KMS-11 (cell line): ENCODE results near the gene RFX8.
"Not testable (repeated sequence)": the region's sequence is repeated elsewhere in the genome, so short reads cannot be mapped to it uniquely, and the experiment has no call there.

Source experiments
- H2AFZ ChIP-seq: fragments of 200-600 bp; sonication (generic); 2 replicates; pipeline ENCODE4 v1.6.1; 2016; ENCODE audit warnings: antibody characterized with exemption, mixed run types, low read depth
- H3K27ac ChIP-seq: fragments of 200-600 bp; sonication (generic); 2 replicates; pipeline ENCODE4 v1.6.1; 2016; ENCODE audit warnings: mild to moderate bottlenecking, mixed run types
- H3K27me3 ChIP-seq: fragments of 200-600 bp; sonication (generic); 2 replicates; pipeline ENCODE4 v1.6.1; 2017; ENCODE audit warnings: mild to moderate bottlenecking, low read depth, mixed run types, moderate library complexity; ENCODE audit not compliant: insufficient read depth
- H3K36me3 ChIP-seq: fragments of 200-600 bp; sonication (generic); 2 replicates; pipeline ENCODE4 v1.6.1; 2017; ENCODE audit warnings: mild to moderate bottlenecking, mixed run types; ENCODE audit not compliant: insufficient read depth
- H3K4me1 ChIP-seq: fragments of 200-600 bp; sonication (generic); 2 replicates; pipeline ENCODE4 v1.6.1; 2016; ENCODE audit warnings: mild to moderate bottlenecking, low read depth, mixed run types; ENCODE audit not compliant: poor library complexity, severe bottlenecking
- H3K4me2 ChIP-seq: fragments of 200-600 bp; sonication (generic); 2 replicates; pipeline ENCODE4 v1.7.0; 2016; ENCODE audit warnings: mild to moderate bottlenecking, mixed run types
- H3K4me3 ChIP-seq: fragments of 200-600 bp; sonication (generic); IDR thresholded peaks from 2 replicates; pipeline ENCODE4 v1.6.1; 2017; ENCODE audit warnings: low read depth, low read length, mixed read lengths; ENCODE audit not compliant: insufficient read depth
- H3K79me2 ChIP-seq: fragments of 200-600 bp; sonication (generic); 2 replicates; pipeline ENCODE4 v1.6.1; 2016; ENCODE audit warnings: low read depth, mixed run types; ENCODE audit not compliant: insufficient read depth
- H3K9ac ChIP-seq: fragments of 200-600 bp; sonication (generic); 2 replicates; pipeline ENCODE4 v1.6.1; 2016; ENCODE audit warnings: mild to moderate bottlenecking, mixed run types
- H4K20me1 ChIP-seq: fragments of 200-600 bp; sonication (generic); 2 replicates; pipeline ENCODE4 v1.6.1; 2016; ENCODE audit warnings: mild to moderate bottlenecking, mixed run types; ENCODE audit not compliant: insufficient read depth
- TF ChIP-seq, protein P1 (sequence below): fragments of 200-600 bp; sonication (generic); conservative IDR thresholded peaks from 2 replicates; pipeline ENCODE4 v1.6.1; 2017; ENCODE audit warnings: low read depth, mild to moderate bottlenecking, antibody characterized with exemption, low read length, moderate library complexity, mixed read lengths

Gene RFX8

DNA sequence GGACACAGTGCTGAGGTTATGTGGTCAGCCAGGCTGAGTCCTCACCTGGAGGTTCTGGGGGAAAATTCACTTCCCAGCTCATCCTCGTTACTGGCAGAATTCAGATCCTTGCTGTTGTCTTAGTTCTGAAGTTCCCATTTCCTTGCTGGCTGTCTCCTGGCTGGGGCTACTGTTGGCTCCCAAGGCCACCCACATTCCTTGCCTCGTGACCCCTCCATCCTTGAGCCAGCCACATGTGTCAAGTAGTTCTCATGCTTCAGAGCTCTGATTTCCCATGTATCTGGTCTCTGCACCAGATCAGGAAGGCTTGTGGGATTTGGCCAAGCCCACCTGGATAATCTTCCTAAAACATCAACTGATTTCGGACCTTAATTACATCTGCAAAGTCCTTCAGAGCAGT is 38.1 kb upstream of the RFX8 start:
- Histone ChIP-seq H3K27ac (no peak overlapping the region), H3K79me2 (no peaks in the 10 kb centered on the region), H3K4me2 (no peak overlapping the region), H3K9ac (no peak overlapping the region), H3K4me1 (no peaks in the 10 kb centered on the region), H2AFZ (no peak overlapping the region), H4K20me1 (no peaks in the 10 kb centered on the region), H3K36me3 (no peaks in the 10 kb centered on the region), H3K27me3 (no peaks in the 10 kb centered on the region), H3K4me3 (no peak overlapping the region)
- TF ChIP-seq, protein P1, sequence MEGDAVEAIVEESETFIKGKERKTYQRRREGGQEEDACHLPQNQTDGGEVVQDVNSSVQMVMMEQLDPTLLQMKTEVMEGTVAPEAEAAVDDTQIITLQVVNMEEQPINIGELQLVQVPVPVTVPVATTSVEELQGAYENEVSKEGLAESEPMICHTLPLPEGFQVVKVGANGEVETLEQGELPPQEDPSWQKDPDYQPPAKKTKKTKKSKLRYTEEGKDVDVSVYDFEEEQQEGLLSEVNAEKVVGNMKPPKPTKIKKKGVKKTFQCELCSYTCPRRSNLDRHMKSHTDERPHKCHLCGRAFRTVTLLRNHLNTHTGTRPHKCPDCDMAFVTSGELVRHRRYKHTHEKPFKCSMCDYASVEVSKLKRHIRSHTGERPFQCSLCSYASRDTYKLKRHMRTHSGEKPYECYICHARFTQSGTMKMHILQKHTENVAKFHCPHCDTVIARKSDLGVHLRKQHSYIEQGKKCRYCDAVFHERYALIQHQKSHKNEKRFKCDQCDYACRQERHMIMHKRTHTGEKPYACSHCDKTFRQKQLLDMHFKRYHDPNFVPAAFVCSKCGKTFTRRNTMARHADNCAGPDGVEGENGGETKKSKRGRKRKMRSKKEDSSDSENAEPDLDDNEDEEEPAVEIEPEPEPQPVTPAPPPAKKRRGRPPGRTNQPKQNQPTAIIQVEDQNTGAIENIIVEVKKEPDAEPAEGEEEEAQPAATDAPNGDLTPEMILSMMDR, result no peak

DNA sequence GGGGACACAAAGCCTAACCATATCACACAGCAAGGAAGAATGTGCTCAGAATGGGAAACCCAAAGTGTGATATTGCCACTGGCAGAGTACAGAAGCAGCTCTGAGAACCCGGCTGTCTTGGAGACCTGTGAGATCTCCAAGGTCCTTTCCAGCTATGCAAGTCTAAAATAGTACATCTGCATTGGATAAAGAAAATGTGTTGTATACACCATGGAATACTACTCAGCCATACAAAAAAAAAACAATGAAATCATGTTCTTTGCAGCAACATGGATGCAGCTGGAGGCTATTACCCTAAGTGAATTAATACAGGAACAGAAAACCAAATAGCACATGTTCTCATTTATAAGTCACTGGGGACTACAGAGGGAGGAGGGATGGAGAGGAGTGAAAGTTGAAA is 36.5 kb upstream of the RFX8 start:
- Histone ChIP-seq H3K27me3 (no peaks in the 10 kb centered on the region), H3K79me2 (no peaks in the 10 kb centered on the region), H2AFZ (no peak overlapping the region), H3K27ac (no peak overlapping the region), H3K4me1 (no peaks in the 10 kb centered on the region), H3K9ac (no peak overlapping the region), H3K4me2 (no peak overlapping the region), H3K36me3 (no peaks in the 10 kb centered on the region), H4K20me1 (no peaks in the 10 kb centered on the region), H3K4me3 (no peak overlapping the region)
- TF ChIP-seq, protein P1, result no peak

DNA sequence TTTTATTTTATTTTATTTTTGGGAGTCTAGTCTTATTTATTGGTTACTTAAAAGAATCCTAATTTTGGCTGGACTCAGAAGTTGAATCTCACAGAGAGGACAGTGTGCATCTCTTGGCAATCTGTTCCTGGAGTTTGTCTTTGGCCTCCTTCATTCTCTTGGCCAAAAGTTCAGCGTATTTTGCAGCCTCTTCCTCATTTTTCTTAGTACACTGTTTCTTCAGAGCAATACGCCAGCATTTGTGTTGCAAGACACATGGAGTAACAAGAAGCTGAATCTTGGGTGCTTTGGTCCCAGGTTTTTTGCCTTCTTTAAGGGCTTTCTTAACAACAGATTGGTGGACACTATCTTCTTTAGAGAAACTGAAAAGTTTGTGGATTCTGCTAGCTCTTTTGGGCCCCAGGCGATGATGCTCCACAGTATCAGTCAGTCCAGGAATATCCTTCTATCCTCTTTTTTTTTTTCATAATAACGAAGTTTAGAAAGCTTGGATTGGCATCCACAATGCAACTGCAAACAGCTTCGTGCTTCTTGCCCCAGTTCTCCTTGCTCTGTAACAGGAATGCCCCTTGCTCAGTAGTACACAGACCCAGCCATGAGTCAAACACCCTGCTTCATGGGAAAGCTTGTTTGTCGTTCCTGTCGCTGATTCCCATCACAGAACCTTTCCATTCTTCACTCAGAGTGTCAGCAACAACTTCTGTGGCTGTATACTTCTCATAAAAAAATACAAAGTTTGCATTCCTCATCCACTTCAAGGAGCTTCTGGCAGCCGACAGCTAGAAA is 34.8 kb upstream of the RFX8 start:
- no peak overlapping the region for H3K4me3 ChIP-seq
- H3K4me1 ChIP-seq, result no peaks in the 10 kb centered on the region
- no peaks in the 10 kb centered on the region for H3K27me3 ChIP-seq
- H3K9ac ChIP-seq, result no peak overlapping the region
- H2AFZ ChIP-seq, result no peak overlapping the region
- no peaks in the 10 kb centered on the region for H3K36me3 ChIP-seq
- no peak overlapping the region for H3K4me2 ChIP-seq
- no peak overlapping the region for H3K27ac ChIP-seq
- H3K79me2 ChIP-seq, result no peaks in the 10 kb centered on the region
- no peaks in the 10 kb centered on the region for H4K20me1 ChIP-seq
- TF ChIP-seq, protein P1, result no peak

DNA sequence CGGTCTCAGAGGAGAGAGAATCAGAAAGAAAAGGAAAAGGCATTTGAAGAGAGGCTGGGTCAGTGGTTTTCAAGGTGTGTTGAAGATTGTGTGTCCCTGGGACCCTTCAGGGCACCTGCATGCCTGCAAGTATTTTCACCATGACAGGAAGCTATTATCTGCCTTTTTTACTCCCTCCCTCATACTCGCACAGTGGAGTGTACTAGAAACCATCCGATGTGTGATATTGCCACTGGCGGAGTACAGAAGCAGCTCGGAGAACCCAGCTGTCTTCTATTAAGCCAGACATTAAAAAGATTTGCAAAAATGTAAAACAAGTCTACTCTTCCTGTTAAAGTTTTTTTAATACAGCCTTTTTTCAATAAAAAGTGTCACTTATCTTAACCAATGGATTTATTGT is 33.7 kb upstream of the RFX8 start:
- H3K27me3 ChIP-seq, result no peaks in the 10 kb centered on the region
- H4K20me1 ChIP-seq, result no peaks in the 10 kb centered on the region
- H3K4me3 ChIP-seq, result no peak overlapping the region
- H3K4me2 ChIP-seq, result no peak overlapping the region
- no peaks in the 10 kb centered on the region for H3K4me1 ChIP-seq
- no peak overlapping the region for H3K9ac ChIP-seq
- no peaks in the 10 kb centered on the region for H3K36me3 ChIP-seq
- no peak overlapping the region for H2AFZ ChIP-seq
- H3K79me2 ChIP-seq, result no peaks in the 10 kb centered on the region
- TF ChIP-seq, protein P1, result no peak
- H3K27ac ChIP-seq, result no peak overlapping the region

DNA sequence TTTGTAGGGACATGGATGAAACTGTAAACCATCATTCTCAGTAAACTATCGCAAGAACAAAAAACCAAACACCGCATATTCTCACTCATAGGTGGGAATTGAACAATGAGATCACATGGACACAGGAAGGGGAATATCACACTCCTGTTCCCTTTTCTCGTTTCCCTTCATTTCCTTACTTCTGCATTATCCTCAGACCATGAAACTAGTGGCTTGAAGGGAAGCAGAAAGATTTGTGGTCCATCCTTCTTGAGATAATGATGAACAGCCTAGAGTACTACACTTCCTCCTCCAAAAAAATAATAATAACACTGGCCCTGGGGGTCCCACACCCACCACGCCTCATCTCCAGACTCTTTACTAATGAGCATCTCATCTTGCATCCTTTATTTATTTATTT is 30.4 kb upstream of the RFX8 start:
- not testable (repeated sequence) for H3K4me3 ChIP-seq, H3K27ac ChIP-seq, H3K79me2 ChIP-seq, H3K27me3 ChIP-seq, H2AFZ ChIP-seq, H3K4me1 ChIP-seq, H3K9ac ChIP-seq, H4K20me1 ChIP-seq, H3K4me2 ChIP-seq, H3K36me3 ChIP-seq

DNA sequence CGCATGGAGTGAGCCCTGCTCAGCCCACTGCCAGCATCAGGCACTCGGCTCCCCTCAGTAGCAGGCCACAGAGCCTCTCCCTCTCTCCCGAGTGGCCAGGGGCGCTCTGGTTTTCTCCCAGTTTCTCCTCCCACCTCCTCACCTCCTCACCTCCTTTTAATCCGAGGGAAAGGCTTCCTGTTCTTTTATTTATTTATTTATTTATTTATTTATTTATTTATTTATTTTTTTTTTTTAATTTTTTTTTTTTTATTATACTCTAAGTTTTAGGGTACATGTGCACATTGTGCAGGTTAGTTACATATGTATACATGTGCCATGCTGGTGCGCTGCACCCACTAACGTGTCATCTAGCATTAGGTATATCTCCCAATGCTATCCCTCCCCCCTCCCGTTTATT is 29.8 kb upstream of the RFX8 start:
- H3K4me2 ChIP-seq, H3K36me3 ChIP-seq, H3K27me3 ChIP-seq, H3K4me3 ChIP-seq, H3K9ac ChIP-seq, H2AFZ ChIP-seq, H4K20me1 ChIP-seq, H3K79me2 ChIP-seq, H3K27ac ChIP-seq, H3K4me1 ChIP-seq: not testable (repeated sequence)
